Vagina (tissue), 2 donors: ENCODE data around the gene DHTKD1.

ENCODE experiments used
- CTCF ChIP-seq, 3 experiments: fragments of 450-650 bp in 2 of 3; fragments of 200-600 bp in 1 of 3; sonication (generic) in 1 of 3; IDR thresholded peaks; one replicate each; pipeline ENCODE4 v1.5.1; 2017 to 2019; ENCODE audit warnings: antibody characterized with exemption in 3 of 3, mild to moderate bottlenecking in 2 of 3, moderate library complexity in 2 of 3
- POLR2A ChIP-seq, 2 donors: fragments of 450-650 bp; IDR thresholded peaks; one replicate each; pipeline ENCODE4 v1.6.1; 2017; ENCODE audit warnings: antibody characterized with exemption in 2 of 2, mild to moderate bottlenecking in 2 of 2, moderate library complexity in 2 of 2
- POLR2AphosphoS5 ChIP-seq, 2 donors: sonication (generic); formaldehyde crosslinking; IDR thresholded peaks; one replicate each; pipeline ENCODE4 v1.9.0; 2017; ENCODE audit warnings: antibody characterized with exemption in 2 of 2, mild to moderate bottlenecking in 2 of 2, low read depth in 1 of 2; ENCODE audit not compliant: insufficient read depth in 1 of 2

- TF ChIP-seq POLR2A (IDR thresholded peaks at IDR 0.05): no peak
- TF ChIP-seq CTCF (IDR thresholded peaks at IDR 0.05): no peak
- TF ChIP-seq POLR2AphosphoS5 (IDR thresholded peaks at IDR 0.05; ENCODE audit: insufficient read depth in 1 of 2, low read depth in 1 of 2): no peak
These were observed 85.8 kb downstream of the DHTKD1 start for GRCh38 chr10:12154516-12154915.
